WTC11 (cell line): Measurements from ENCODE around the gene EPO. TPM values are rescaled to one million over a fixed set of nuclear protein-coding genes. Genes with fewer than 3 reads are reported as not detected.

Experiments
- ATAC-seq: fragments of 200-7000 bp; cut with Tn5 transposase; 2 replicates; pipeline ENCODE4 v1.10.0; 2021; ENCODE audit warnings: mild to moderate bottlenecking, moderate library complexity
- CTCF ChIA-PET: fragments of 300-600 bp; sonication (Branson Sonifier 250); formaldehyde crosslinking; loops from one replicate; lab custom pipeline; 2021; ENCODE audit warnings: antibody characterized with exemption; lab: Charles Lee
- POLR2A ChIA-PET: fragments of 350-600 bp; sonication (Branson Sonifier 250); formaldehyde crosslinking; loops from one replicate; lab custom pipeline; 2021; ENCODE audit warnings: antibody characterized with exemption; lab: Charles Lee
- DNase-seq: peaks from one replicate; pipeline ENCODE4 v3.0.0; 2021; ENCODE audit warnings: low spot score
- H3K27ac Mint-ChIP-seq: 2 replicates; pipeline ENCODE4 v1.8.0; 2021; ENCODE audit warnings: mixed read lengths
- H3K27me3 Mint-ChIP-seq: 2 replicates; pipeline ENCODE4 v1.8.0; 2021; ENCODE audit warnings: low read depth, mild to moderate bottlenecking, moderate library complexity, mixed read lengths
- H3K36me3 Mint-ChIP-seq: 2 replicates; pipeline ENCODE4 v1.8.0; 2021; ENCODE audit warnings: mixed read lengths
- H3K4me1 Mint-ChIP-seq: 2 replicates; pipeline ENCODE4 v1.8.0; 2022; ENCODE audit warnings: mixed read lengths
- H3K4me3 Mint-ChIP-seq: 2 replicates; pipeline ENCODE4 v1.8.0; 2021; ENCODE audit warnings: mild to moderate bottlenecking, moderate library complexity, mixed read lengths
- H3K9me3 Mint-ChIP-seq: 2 replicates; pipeline ENCODE4 v1.8.0; 2021; ENCODE audit warnings: mixed read lengths
- AR ChIP-seq: fragments of 250-450 bp; sonication (Bioruptor Pico); IDR thresholded peaks from 2 replicates; pipeline ENCODE4 v1.9.0; 2021; ENCODE audit warnings: mild to moderate bottlenecking
- CBFB ChIP-seq: sonication (generic); formaldehyde crosslinking; IDR thresholded peaks from 2 replicates; pipeline ENCODE4 v1.8.1; 2022; ENCODE audit warnings: mild to moderate bottlenecking, low read depth, missing genetic modification reagents
- CREB1 ChIP-seq: sonication (generic); formaldehyde crosslinking; IDR thresholded peaks from 2 replicates; pipeline ENCODE4 v1.8.0; 2023; ENCODE audit warnings: mild to moderate bottlenecking, missing genetic modification reagents
- CTCF ChIP-seq: fragments of 200-600 bp; IDR thresholded peaks from 2 replicates; pipeline ENCODE4 v1.8.0; 2022; ENCODE audit warnings: antibody characterized with exemption
- E2F4 ChIP-seq: sonication (generic); formaldehyde crosslinking; IDR thresholded peaks from 2 replicates; pipeline ENCODE4 v1.8.1; 2022; ENCODE audit warnings: low read depth, mild to moderate bottlenecking, moderate library complexity, missing genetic modification reagents, borderline replicate concordance
- E2F5 ChIP-seq: sonication (generic); formaldehyde crosslinking; IDR thresholded peaks from 2 replicates; pipeline ENCODE4 v1.8.1; 2022; ENCODE audit warnings: mild to moderate bottlenecking, moderate library complexity, missing genetic modification reagents
- GTF2I ChIP-seq: fragments of 250-450 bp; sonication (Bioruptor Pico); conservative IDR thresholded peaks from 2 replicates; pipeline ENCODE4 v1.4.0; 2021; ENCODE audit warnings: mild to moderate bottlenecking
- IRF2 ChIP-seq: sonication (generic); formaldehyde crosslinking; IDR thresholded peaks from 2 replicates; pipeline ENCODE4 v1.8.0; 2022; ENCODE audit warnings: low read depth, missing genetic modification reagents, borderline replicate concordance
- KAT7 ChIP-seq: sonication (generic); formaldehyde crosslinking; IDR thresholded peaks from 2 replicates; pipeline ENCODE4 v1.8.1; 2023; ENCODE audit warnings: missing genetic modification reagents, mild to moderate bottlenecking, borderline replicate concordance
- NFE2L1 ChIP-seq: sonication (generic); formaldehyde crosslinking; IDR thresholded peaks from 2 replicates; pipeline ENCODE4 v1.8.1; 2023; ENCODE audit warnings: missing genetic modification reagents
- PREB ChIP-seq: sonication (generic); formaldehyde crosslinking; IDR thresholded peaks from 2 replicates; pipeline ENCODE4 v1.8.1; 2022; ENCODE audit warnings: mild to moderate bottlenecking, missing genetic modification reagents, moderate library complexity, borderline replicate concordance
- SMAD4 ChIP-seq: sonication (generic); formaldehyde crosslinking; IDR thresholded peaks from 2 replicates; pipeline ENCODE4 v1.8.0; 2022; ENCODE audit warnings: mild to moderate bottlenecking, missing genetic modification reagents
- ZBTB21 ChIP-seq: sonication (generic); formaldehyde crosslinking; IDR thresholded peaks from 2 replicates; pipeline ENCODE4 v1.8.1; 2023; ENCODE audit warnings: mild to moderate bottlenecking, missing genetic modification reagents, borderline replicate concordance
- ZNF138 ChIP-seq: sonication (generic); formaldehyde crosslinking; conservative IDR thresholded peaks from 2 replicates; pipeline ENCODE4 v1.8.1; 2022; ENCODE audit warnings: mild to moderate bottlenecking, moderate library complexity, missing genetic modification reagents
- total RNA-seq: library from RNA; stranded (reverse); gene quantifications from 3 replicates; pipeline ENCODE4 v1.2.3, GENCODE V29; 2021
- TF ChIP-seq, protein P1 (sequence below): sonication (generic); formaldehyde crosslinking; IDR thresholded peaks from 2 replicates; pipeline ENCODE4 v1.8.0; 2022; ENCODE audit warnings: mild to moderate bottlenecking, missing genetic modification reagents
- TF ChIP-seq, protein P2 (sequence below): sonication (generic); formaldehyde crosslinking; IDR thresholded peaks from 2 replicates; pipeline ENCODE4 v1.8.0; 2023; ENCODE audit warnings: missing genetic modification reagents, mild to moderate bottlenecking, borderline replicate concordance

EPO gene
- total RNA-seq, 1 experiment from 2014 or later, result 0.63 TPM

DNA sequence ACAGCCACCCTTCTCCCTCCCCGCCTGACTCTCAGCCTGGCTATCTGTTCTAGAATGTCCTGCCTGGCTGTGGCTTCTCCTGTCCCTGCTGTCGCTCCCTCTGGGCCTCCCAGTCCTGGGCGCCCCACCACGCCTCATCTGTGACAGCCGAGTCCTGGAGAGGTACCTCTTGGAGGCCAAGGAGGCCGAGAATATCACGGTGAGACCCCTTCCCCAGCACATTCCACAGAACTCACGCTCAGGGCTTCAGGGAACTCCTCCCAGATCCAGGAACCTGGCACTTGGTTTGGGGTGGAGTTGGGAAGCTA, 1.2 kb downstream of the EPO start (continued):
- no peak for TF ChIP-seq E2F4 (CRISPR knock-in tag)
- TF ChIP-seq CBFB (CRISPR knock-in tag), result no peak
- no peak for TF ChIP-seq ZBTB21
- TF ChIP-seq E2F5 (CRISPR knock-in tag), result no peak
- TF ChIP-seq KAT7 (CRISPR knock-in tag), result no peak
- no peak for TF ChIP-seq CTCF
- TF ChIP-seq, protein P1, sequence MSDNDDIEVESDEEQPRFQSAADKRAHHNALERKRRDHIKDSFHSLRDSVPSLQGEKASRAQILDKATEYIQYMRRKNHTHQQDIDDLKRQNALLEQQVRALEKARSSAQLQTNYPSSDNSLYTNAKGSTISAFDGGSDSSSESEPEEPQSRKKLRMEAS (CRISPR knock-in tag), result no peak

DNA sequence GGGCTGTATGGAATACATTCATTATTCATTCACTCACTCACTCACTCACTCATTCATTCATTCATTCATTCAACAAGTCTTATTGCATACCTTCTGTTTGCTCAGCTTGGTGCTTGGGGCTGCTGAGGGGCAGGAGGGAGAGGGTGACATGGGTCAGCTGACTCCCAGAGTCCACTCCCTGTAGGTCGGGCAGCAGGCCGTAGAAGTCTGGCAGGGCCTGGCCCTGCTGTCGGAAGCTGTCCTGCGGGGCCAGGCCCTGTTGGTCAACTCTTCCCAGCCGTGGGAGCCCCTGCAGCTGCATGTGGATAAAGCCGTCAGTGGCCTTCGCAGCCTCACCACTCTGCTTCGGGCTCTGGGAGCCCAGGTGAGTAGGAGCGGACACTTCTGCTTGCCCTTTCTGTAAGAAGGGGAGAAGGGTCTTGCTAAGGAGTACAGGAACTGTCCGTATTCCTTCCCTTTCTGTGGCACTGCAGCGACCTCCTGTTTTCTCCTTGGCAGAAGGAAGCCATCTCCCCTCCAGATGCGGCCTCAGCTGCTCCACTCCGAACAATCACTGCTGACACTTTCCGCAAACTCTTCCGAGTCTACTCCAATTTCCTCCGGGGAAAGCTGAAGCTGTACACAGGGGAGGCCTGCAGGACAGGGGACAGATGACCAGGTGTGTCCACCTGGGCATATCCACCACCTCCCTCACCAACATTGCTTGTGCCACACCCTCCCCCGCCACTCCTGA, 2.4 kb downstream of the EPO start:
- DNase-seq (no peak), ATAC-seq (no peak)
- ChIA-PET CTCF (interaction anchor here (0.6 to 3.5 kb wide), 6 partner anchors 17 to 624 kb away, joined by 3 to 43 read pairs (median 4); partner anchors contain the start of gene POP7), POLR2A (no interaction called here)
- H3K27me3 Mint-ChIP-seq, result peaks cover 56% of the 10 kb centered on the region
- H3K9me3 Mint-ChIP-seq, result peaks cover 15% of the 10 kb centered on the region
- no peak overlapping the region for H3K27ac Mint-ChIP-seq
- H3K36me3 Mint-ChIP-seq, result peaks cover 8% of the 10 kb centered on the region; the same call in 1 of the 2 replicates
- H3K4me3 Mint-ChIP-seq, result no peak overlapping the region
- no peak for TF ChIP-seq IRF2
- no peak for TF ChIP-seq NFE2L1 (CRISPR knock-in tag)
- TF ChIP-seq PREB (CRISPR knock-in tag), result no peak
- peaks cover 7% of the 10 kb centered on the region for H3K4me1 Mint-ChIP-seq

DNA sequence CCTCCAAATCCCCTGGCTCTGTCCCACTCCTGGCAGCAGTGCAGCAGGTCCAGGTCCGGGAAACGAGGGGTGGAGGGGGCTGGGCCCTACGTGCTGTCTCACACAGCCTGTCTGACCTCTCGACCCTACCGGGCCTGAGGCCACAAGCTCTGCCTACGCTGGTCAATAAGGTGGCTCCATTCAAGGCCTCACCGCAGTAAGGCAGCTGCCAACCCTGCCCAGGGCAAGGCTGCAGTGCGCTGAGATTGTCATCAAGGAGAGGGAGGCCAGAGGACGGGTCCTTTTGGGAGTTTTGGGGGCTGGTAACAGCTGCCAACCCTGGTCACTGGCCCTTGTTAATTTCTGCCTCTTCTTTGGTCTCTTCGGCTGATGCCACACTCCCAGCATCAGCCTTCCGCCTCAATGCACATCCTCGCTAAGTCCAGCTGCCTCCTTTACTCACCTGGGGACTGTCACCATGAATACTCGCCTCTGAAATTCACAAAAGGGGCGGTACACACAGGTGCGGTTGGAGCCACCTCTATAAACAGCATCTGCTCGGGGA, 3.5 kb downstream of the EPO start:
- ChIA-PET POLR2A (no interaction called here), CTCF (interaction anchor here (0.9 to 1.5 kb wide), 2 partner anchors 18 to 90 kb away, joined by 3 to 14 read pairs; partner anchors contain the start of gene POP7)
- DNase-seq (no peak), ATAC-seq (no peak)
- Mint-ChIP-seq H3K36me3 (peaks cover 3% of the 10 kb centered on the region; the same call in 1 of the 2 replicates), H3K4me3 (no peak overlapping the region), H3K27me3 (peaks cover 45% of the 10 kb centered on the region), H3K27ac (no peak overlapping the region), H3K9me3 (peaks cover 4% of the 10 kb centered on the region), H3K4me1 (peaks cover 7% of the 10 kb centered on the region)
- no peak for TF ChIP-seq SMAD4 (CRISPR knock-in tag)
- TF ChIP-seq AR (CRISPR knock-in tag), result no peak
- TF ChIP-seq KAT7 (CRISPR knock-in tag), result no peak
- TF ChIP-seq ZNF138 (CRISPR knock-in tag), result no peak
- TF ChIP-seq, protein P1 (CRISPR knock-in tag), result no peak
- TF ChIP-seq CREB1 (CRISPR knock-in tag), result no peak
- no peak for TF ChIP-seq IRF2
- TF ChIP-seq, protein P2, sequence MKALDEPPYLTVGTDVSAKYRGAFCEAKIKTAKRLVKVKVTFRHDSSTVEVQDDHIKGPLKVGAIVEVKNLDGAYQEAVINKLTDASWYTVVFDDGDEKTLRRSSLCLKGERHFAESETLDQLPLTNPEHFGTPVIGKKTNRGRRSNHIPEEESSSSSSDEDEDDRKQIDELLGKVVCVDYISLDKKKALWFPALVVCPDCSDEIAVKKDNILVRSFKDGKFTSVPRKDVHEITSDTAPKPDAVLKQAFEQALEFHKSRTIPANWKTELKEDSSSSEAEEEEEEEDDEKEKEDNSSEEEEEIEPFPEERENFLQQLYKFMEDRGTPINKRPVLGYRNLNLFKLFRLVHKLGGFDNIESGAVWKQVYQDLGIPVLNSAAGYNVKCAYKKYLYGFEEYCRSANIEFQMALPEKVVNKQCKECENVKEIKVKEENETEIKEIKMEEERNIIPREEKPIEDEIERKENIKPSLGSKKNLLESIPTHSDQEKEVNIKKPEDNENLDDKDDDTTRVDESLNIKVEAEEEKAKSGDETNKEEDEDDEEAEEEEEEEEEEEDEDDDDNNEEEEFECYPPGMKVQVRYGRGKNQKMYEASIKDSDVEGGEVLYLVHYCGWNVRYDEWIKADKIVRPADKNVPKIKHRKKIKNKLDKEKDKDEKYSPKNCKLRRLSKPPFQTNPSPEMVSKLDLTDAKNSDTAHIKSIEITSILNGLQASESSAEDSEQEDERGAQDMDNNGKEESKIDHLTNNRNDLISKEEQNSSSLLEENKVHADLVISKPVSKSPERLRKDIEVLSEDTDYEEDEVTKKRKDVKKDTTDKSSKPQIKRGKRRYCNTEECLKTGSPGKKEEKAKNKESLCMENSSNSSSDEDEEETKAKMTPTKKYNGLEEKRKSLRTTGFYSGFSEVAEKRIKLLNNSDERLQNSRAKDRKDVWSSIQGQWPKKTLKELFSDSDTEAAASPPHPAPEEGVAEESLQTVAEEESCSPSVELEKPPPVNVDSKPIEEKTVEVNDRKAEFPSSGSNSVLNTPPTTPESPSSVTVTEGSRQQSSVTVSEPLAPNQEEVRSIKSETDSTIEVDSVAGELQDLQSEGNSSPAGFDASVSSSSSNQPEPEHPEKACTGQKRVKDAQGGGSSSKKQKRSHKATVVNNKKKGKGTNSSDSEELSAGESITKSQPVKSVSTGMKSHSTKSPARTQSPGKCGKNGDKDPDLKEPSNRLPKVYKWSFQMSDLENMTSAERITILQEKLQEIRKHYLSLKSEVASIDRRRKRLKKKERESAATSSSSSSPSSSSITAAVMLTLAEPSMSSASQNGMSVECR (CRISPR knock-in tag), result no peak
- no peak for TF ChIP-seq GTF2I (CRISPR knock-in tag)
